ENCODE measurements around the gene FASTK. TPM values are rescaled to one million over a fixed set of nuclear protein-coding genes. Genes with fewer than 3 reads are reported as not detected.

FASTK gene
- total RNA-seq, 4 donors from 2014 or later = 43.0 to 83.6 (median 75.9) TPM

DNA sequence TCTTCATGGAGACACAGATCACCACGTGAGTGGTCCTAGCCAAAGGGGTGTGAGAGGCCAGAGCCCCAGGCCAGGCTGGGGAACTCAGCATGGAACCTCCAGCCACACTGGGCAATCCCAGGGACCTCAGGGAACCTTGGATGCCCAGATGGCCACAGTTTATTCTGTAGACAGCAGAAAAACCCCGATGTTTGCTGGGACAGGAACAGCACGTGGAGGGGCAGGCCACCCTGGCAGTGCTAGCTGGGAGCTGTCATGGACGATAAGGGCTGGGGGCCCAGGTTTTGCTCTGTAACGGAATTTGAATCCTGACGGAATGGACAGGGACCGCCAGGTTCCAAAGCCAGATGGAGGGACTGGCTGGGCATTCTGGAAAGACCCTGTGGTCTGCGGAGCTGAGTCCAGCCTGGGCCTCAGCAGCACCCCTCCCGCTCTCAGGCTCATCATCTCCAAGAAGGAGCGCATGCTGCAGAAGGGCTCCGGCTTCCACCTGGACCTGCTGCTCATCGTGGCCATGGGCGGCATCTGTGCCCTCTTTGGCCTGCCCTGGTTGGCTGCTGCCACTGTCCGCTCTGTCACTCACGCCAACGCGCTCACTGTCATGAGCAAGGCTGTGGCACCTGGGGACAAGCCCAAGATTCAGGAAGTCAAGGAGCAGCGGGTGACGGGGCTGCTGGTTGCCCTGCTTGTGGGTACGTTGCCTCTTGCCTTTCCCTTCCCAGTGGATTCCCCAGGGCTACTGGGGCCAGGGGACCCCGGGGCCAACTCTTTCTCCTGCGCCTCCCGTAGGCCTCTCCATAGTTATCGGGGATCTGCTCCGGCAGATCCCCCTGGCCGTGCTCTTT lies 5.6 kb downstream of the FASTK start:
- Histone ChIP-seq H3K4me3 (no peak overlapping the region), H3K9me3 (no peaks in the 10 kb centered on the region), H3K27me3 (no peaks in the 10 kb centered on the region), H3K36me3 (peaks cover 35 to 96% (median 48%) of the 10 kb centered on the region in 3 donors), H3K27ac (no peak overlapping the region), H3K4me1 (peaks cover 13 to 33% (median 16%) of the 10 kb centered on the region in 3 donors)
- DNase-seq = no peak
- intact Hi-C loops (cut with DNase I) = no loop called here
- TF ChIP-seq, protein P1, sequence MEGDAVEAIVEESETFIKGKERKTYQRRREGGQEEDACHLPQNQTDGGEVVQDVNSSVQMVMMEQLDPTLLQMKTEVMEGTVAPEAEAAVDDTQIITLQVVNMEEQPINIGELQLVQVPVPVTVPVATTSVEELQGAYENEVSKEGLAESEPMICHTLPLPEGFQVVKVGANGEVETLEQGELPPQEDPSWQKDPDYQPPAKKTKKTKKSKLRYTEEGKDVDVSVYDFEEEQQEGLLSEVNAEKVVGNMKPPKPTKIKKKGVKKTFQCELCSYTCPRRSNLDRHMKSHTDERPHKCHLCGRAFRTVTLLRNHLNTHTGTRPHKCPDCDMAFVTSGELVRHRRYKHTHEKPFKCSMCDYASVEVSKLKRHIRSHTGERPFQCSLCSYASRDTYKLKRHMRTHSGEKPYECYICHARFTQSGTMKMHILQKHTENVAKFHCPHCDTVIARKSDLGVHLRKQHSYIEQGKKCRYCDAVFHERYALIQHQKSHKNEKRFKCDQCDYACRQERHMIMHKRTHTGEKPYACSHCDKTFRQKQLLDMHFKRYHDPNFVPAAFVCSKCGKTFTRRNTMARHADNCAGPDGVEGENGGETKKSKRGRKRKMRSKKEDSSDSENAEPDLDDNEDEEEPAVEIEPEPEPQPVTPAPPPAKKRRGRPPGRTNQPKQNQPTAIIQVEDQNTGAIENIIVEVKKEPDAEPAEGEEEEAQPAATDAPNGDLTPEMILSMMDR (IDR thresholded peaks at IDR 0.05) = no peak
- no peak for TF ChIP-seq POLR2A (IDR thresholded peaks at IDR 0.05)
- WGBS, 2 donors = 83 to 88% methylated on average over 6 to 15 of the region's 26 CpGs

DNA sequence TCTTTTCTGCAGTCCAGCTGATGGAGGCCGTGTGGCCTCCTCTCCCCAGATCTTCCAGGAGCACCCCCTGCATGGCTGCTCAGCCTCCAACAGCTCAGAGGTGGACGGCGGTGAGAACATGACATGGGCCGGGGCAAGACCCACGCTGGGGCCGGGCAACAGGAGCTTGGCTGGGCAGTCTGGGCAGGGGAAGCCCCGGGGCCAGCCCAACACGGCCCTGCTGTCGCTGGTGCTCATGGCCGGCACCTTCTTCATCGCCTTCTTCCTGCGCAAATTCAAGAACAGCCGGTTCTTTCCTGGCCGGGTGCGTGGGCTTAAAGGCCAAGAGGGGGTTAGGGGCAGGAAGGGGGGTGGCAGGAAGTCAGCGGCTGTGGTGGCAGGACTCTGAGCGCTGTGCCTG lies 6.6 kb downstream of the FASTK start:
- no peak for TF ChIP-seq POLR2A (IDR thresholded peaks at IDR 0.05)
- TF ChIP-seq, protein P1 (IDR thresholded peaks at IDR 0.05) = no peak
- Histone ChIP-seq H3K27ac (no peak overlapping the region), H3K4me1 (peaks cover 4 to 23% (median 5%) of the 10 kb centered on the region in 3 donors), H3K9me3 (no peaks in the 10 kb centered on the region), H3K36me3 (peaks cover 35 to 100% (median 59%) of the 10 kb centered on the region in 3 donors), H3K27me3 (no peaks in the 10 kb centered on the region), H3K4me3 (no peak overlapping the region)
- no peak for DNase-seq
- intact Hi-C loops (cut with DNase I) = no loop called here
- 65 to 69% methylated on average over 3 to 8 of the region's 17 CpGs for WGBS, 2 donors

DNA sequence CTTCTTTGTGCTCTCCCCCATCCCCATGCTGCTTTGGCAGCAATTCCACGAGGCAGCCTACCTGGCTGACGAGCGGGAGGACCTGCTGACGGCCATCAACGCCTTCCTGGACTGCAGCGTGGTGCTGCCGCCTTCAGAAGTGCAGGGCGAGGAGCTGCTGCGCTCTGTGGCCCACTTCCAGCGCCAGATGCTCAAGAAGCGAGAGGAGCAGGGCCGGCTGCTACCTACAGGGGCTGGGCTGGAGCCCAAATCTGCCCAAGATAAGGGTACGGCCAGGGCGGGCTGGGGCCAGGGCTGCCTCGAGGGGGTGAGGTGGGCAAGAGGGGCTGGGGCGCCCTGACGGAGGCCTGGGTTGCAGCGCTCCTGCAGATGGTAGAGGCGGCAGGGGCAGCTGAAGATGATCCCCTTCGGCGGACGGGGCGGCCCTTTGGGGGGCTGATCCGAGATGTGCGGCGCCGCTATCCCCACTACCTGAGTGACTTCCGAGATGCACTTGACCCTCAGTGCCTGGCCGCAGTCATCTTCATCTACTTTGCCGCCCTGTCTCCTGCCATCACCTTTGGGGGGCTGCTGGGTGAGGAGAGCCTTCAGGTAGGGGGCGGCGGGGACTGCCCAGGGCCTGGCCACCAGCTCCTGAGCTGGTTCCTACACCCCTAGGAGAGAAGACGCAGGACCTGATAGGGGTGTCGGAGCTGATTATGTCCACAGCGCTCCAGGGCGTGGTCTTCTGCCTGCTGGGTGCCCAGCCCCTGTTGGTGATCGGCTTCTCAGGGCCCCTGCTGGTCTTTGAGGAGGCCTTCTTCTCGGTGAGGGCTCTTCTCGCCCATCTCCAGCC lies 9.4 kb downstream of the FASTK start:
- intact Hi-C loops (cut with DNase I) = no loop called here
- Histone ChIP-seq H3K4me1 (no peaks in the 10 kb centered on the region), H3K9me3 (no peaks in the 10 kb centered on the region), H3K27me3 (no peaks in the 10 kb centered on the region), H3K4me3 (no peak overlapping the region), H3K36me3 (peaks cover 40 to 100% (median 74%) of the 10 kb centered on the region in 3 donors), H3K27ac (no peak overlapping the region)
- WGBS, 2 donors = 95% methylated on average over 4 of the region's 39 CpGs; no CpG with 5 or more reads in 1 of the 2 donors
- no peak for TF ChIP-seq POLR2A (IDR thresholded peaks at IDR 0.05)
- TF ChIP-seq, protein P1 (IDR thresholded peaks at IDR 0.05) = no peak
- no peak for DNase-seq

- Histone ChIP-seq H3K27me3 (no peaks in the 10 kb centered on the region), H3K4me3 (no peak overlapping the region), H3K9me3 (no peaks in the 10 kb centered on the region), H3K27ac (no peak overlapping the region), H3K4me1 (no peaks in the 10 kb centered on the region), H3K36me3 (peaks cover 40 to 100% (median 79%) of the 10 kb centered on the region in 3 donors)
- intact Hi-C loops (cut with DNase I) = no loop called here
- WGBS, 2 donors = 96 to 97% methylated on average over 7 to 9 of the region's 15 CpGs
- DNase-seq = no peak
- no peak for TF ChIP-seq POLR2A (IDR thresholded peaks at IDR 0.05)
- TF ChIP-seq, protein P1 (IDR thresholded peaks at IDR 0.05) = no peak
These were observed 10.0 kb downstream of the FASTK start for GRCh38 chr7:151070574-151070960.
